Calu3 (cell line): Measurements from ENCODE around the gene FAM193B. TPM values are rescaled to one million over a fixed set of nuclear protein-coding genes. Genes with fewer than 3 reads are reported as not detected.

ENCODE experiments used
- BruUV-seq: library from RNA; stranded (reverse); fragments of 400-500 nt; replicated peaks from 2 replicates; lab custom pipeline; 2021; lab: Mats Ljungman, UMichigan
- CTCF ChIA-PET: fragments of 300-600 bp; sonication (Branson Sonifier 250); formaldehyde crosslinking; loops from one replicate; lab custom pipeline; 2022; ENCODE audit warnings: antibody characterized with exemption; lab: Charles Lee
- DNase-seq: peaks from one replicate; pipeline ENCODE4 v3.0.0; 2022
- H3K27ac Mint-ChIP-seq: one replicate; pipeline ENCODE4 v1.8.0; 2022; ENCODE audit warnings: mixed read lengths; ENCODE audit not compliant: unreplicated experiment
- H3K27me3 Mint-ChIP-seq: one replicate; pipeline ENCODE4 v1.8.0; 2022; ENCODE audit warnings: mixed read lengths; ENCODE audit not compliant: unreplicated experiment
- H3K36me3 Mint-ChIP-seq: one replicate; pipeline ENCODE4 v1.8.0; 2022; ENCODE audit warnings: mild to moderate bottlenecking, moderate library complexity, mixed read lengths; ENCODE audit not compliant: insufficient read depth, unreplicated experiment
- H3K4me1 Mint-ChIP-seq: one replicate; pipeline ENCODE4 v1.8.0; 2022; ENCODE audit warnings: mild to moderate bottlenecking, low read depth, mixed read lengths; ENCODE audit not compliant: unreplicated experiment
- H3K4me3 Mint-ChIP-seq: one replicate; pipeline ENCODE4 v1.8.0; 2022; ENCODE audit warnings: mild to moderate bottlenecking, low read depth, moderate library complexity, mixed read lengths; ENCODE audit not compliant: unreplicated experiment
- H3K9me3 Mint-ChIP-seq: one replicate; pipeline ENCODE4 v1.8.0; 2022; ENCODE audit warnings: low read depth, mixed read lengths; ENCODE audit not compliant: unreplicated experiment
- intact Hi-C: fragments of 100-400 bp; cut with micrococcal nuclease; formaldehyde crosslinking; loops from one replicate; pipeline ENCODE4 v1.10.0; 2022; ENCODE audit not compliant: unreplicated experiment
- total RNA-seq: library from RNA; stranded (reverse); gene quantifications from 2 replicates; pipeline ENCODE4 v1.2.3, GENCODE V29; 2022
- TF ChIP-seq, protein P1 (sequence below): fragments of 200-600 bp; IDR thresholded peaks from one replicate; pipeline ENCODE4 v1.8.0; 2022; ENCODE audit warnings: antibody characterized with exemption; ENCODE audit not compliant: unreplicated experiment

Gene FAM193B
- total RNA-seq, 1 experiment from 2014 or later = 97.0 TPM

DNA sequence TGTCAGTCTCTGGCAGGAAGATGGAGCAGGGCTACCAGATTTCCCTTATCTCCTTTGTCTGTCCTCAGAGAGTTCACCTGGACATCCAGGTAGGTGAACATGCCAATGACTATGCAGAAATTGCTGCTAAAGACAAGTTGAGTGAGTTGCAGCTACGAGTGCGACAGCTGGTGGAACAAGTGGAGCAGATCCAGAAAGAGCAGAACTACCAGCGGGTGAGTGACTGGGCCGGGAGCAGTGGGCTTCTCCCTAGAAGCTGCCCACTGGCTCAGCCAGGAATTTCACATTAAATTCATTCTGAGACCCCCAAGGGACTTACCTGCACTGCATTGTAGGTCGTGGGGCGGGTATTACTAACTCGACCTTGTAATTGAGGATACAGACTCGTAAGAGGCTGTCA lies 39.7 kb upstream of the FAM193B start:
- peaks cover 24% of the 10 kb centered on the region for H3K27me3 Mint-ChIP-seq
- intact Hi-C loops = loop anchor here (5.0 kb wide), 1 partner anchor 37 kb away; no protein-coding TSS in a partner anchor
- no peaks in the 10 kb centered on the region for H3K9me3 Mint-ChIP-seq
- peak overlapping the region; percentile 50 for H3K27ac Mint-ChIP-seq
- no peak for DNase-seq
- TF ChIP-seq, protein P1, sequence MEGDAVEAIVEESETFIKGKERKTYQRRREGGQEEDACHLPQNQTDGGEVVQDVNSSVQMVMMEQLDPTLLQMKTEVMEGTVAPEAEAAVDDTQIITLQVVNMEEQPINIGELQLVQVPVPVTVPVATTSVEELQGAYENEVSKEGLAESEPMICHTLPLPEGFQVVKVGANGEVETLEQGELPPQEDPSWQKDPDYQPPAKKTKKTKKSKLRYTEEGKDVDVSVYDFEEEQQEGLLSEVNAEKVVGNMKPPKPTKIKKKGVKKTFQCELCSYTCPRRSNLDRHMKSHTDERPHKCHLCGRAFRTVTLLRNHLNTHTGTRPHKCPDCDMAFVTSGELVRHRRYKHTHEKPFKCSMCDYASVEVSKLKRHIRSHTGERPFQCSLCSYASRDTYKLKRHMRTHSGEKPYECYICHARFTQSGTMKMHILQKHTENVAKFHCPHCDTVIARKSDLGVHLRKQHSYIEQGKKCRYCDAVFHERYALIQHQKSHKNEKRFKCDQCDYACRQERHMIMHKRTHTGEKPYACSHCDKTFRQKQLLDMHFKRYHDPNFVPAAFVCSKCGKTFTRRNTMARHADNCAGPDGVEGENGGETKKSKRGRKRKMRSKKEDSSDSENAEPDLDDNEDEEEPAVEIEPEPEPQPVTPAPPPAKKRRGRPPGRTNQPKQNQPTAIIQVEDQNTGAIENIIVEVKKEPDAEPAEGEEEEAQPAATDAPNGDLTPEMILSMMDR = no peak
- H3K36me3 Mint-ChIP-seq = peaks cover 65% of the 10 kb centered on the region
- BruUV-seq = no TSS peak
- peaks cover 31% of the 10 kb centered on the region for H3K4me1 Mint-ChIP-seq
- peak overlapping the region; percentile 86 for H3K4me3 Mint-ChIP-seq
- CTCF ChIA-PET = no interaction called here

- H3K36me3 Mint-ChIP-seq = peaks cover 59% of the 10 kb centered on the region
- H3K27ac Mint-ChIP-seq = peak overlapping the region; percentile 50
Observed at GRCh38 chr5:177593511-177593910, 39.1 kb upstream of the FAM193B start.

DNA sequence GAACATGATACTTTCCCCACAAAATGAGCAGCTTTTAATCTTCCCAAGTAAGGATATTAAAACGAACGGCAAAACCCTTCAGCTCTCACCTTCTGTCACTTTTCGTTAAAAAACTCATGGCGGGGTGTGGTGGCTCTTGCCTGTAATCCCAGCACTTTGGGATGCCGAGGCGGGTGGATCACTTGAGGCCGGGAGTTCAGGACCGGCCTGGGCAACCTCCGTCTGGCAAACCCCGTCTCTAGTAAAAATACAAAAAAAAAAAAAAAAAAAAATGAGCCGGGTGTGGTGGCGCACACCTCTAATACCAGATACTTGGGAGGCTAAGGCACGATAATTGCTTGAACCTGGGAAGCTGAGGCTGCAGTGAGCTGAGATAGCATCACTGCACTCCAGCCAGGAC lies 38.5 kb upstream of the FAM193B start:
- TSS peak; percentile 53 for BruUV-seq
- peak overlapping the region; percentile 86 for H3K4me3 Mint-ChIP-seq
- TF ChIP-seq, protein P1 = no peak
- CTCF ChIA-PET = interaction anchor here (1.7 kb wide), 1 partner anchor 17 kb away, joined by 4 read pairs; no protein-coding TSS in a partner anchor
- peak overlapping the region; percentile 79 for H3K27ac Mint-ChIP-seq
- H3K9me3 Mint-ChIP-seq = no peaks in the 10 kb centered on the region
- no peak for DNase-seq
- peaks cover 36% of the 10 kb centered on the region for H3K27me3 Mint-ChIP-seq
- intact Hi-C loops = loop anchor here (5.0 kb wide), 1 partner anchor 36 kb away; no protein-coding TSS in a partner anchor
- H3K36me3 Mint-ChIP-seq = peaks cover 56% of the 10 kb centered on the region
- H3K4me1 Mint-ChIP-seq = peaks cover 22% of the 10 kb centered on the region

More at GRCh38 chr5:177593511-177593910, 39.1 kb upstream of the FAM193B start:
- TF ChIP-seq, protein P1 = no peak
- CTCF ChIA-PET = no interaction called here
- intact Hi-C loops = loop anchor here (5.0 kb wide), 1 partner anchor 36 kb away; no protein-coding TSS in a partner anchor
- Mint-ChIP-seq H3K27me3 (peaks cover 30% of the 10 kb centered on the region), H3K4me1 (peaks cover 27% of the 10 kb centered on the region), H3K9me3 (no peaks in the 10 kb centered on the region), H3K4me3 (peak overlapping the region; percentile 86)
- no TSS peak for BruUV-seq
- no peak for DNase-seq

- BruUV-seq = no TSS peak
- H3K27ac Mint-ChIP-seq = peak within 1 kb of the TSS; percentile 79
- CTCF ChIA-PET = interaction anchor here (0.6 to 1.7 kb wide), 5 partner anchors 9 to 912 kb away, joined by 3 to 8 read pairs (median 4); no protein-coding TSS in a partner anchor
- H3K4me3 Mint-ChIP-seq = peak within 1 kb of the TSS; percentile 86
- peak; percentile 95 for DNase-seq
- H3K36me3 Mint-ChIP-seq = peaks cover 56% of the 10 kb centered on the region
- peaks cover 22% of the 10 kb centered on the region for H3K4me1 Mint-ChIP-seq
- H3K27me3 Mint-ChIP-seq = peaks cover 41% of the 10 kb centered on the region
- TF ChIP-seq, protein P1 = no peak
- H3K9me3 Mint-ChIP-seq = no peaks in the 10 kb centered on the region
- intact Hi-C loops = loop anchor here (5.0 kb wide), 1 partner anchor 35 kb away; no protein-coding TSS in a partner anchor
Observed at GRCh38 chr5:177592010-177592834, 37.9 kb upstream of the FAM193B start, which contains the start of gene TMED9. TMED9 (plus strand) TSS chr5:177592203; CDS start chr5:177592215, 12 bp downstream.
